DMS53 treated with DMSO at 0.1 percent for 48 hours (cell line): ENCODE measurements around the gene NRIP1.

ENCODE experiments used
- DNase-seq: peaks from one replicate; lab custom pipeline; 2025; ENCODE audit not compliant: unreplicated experiment; lab: John Stamatoyannopoulos, UW

NRIP1 gene

GRCh38 chr21:15071009-15071408, 6.2 kb upstream of the NRIP1 start:
- no peak for DNase-seq

- no peak for DNase-seq
Observed at GRCh38 chr21:15066123-15066575, 1.3 kb upstream of the NRIP1 start.

DNA sequence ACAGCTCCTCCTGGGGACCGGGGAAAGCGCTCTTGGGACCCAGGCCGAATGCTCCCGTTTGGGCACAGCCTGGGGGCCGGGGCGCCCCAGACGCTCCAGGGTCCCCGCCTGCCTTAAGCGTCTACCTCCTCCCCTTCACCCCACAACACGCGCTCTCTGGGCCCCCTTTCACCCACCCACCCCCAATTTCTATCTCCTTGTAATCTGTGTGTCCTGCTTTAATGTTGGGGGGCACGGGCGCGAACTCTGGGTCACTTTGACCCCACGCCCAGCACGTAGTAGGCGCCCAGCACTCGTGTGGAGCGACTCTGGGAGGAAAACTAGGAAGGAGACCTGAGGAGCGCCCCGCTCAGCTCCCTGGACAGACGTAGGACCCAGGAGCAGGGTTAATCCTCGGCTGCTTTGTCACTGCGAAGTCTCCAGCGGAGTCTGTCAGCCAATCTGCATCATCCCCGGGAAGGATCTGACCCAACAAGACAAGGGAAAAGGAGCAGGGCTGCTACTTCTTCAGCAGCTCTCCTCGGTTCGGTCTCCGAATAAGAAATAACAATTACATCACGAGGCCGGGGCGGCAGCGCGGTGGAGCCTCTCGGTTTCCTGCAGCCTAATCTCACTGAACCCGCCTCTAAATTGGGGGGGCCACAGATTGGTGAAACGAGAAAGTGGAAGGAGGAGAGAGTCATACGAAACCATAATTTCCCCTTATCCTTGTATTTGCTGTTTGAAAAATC, 757 bp upstream of the NRIP1 start:
- DNase-seq = no peak

DNA sequence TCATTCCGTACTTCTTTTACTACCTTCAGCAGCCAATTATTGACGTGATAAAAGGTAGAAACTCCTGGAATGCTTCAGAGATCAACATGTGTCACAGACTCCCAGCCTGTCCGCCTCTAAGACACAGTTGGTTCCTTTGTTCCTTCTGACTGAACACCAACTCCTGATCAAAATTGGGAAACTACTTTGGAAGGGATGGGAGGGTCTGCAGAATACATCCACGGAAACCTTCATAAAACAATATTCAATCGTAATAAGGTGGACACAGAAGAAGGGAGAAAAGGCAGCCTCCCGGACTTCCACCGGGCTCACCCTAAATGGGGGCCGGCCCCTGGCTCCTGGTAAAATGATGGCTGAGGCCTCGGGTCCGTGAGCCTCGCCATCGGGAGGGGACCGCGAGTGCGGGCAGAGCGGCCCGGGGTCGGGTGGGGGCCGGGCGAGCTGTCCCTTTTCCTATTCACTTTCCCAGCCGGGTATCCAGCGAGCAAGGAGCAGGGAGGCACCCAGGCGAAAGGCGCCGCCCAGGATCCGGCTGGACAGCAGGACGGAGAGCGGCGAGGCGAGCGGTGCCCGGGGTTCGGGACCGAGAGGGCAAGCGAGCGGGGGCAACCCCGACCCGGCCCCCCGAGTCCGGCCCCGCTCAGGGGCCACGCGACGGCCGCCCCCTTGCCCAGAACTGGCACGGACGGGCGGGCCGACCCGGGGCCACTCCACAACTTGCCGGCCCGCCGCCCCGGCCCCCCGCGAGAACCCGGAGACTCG, 805 bp downstream of the NRIP1 start:
- DNase-seq = no peak

GRCh38 chr21:15063081-15063813, 1.6 kb downstream of the NRIP1 start:
- DNase-seq = no peak

GRCh38 chr21:15062606-15062965, 2.2 kb downstream of the NRIP1 start:
- DNase-seq = no peak

- DNase-seq = no peak
Observed at GRCh38 chr21:15061747-15062605, 2.8 kb downstream of the NRIP1 start.

GRCh38 chr21:15061279-15061678, 3.5 kb downstream of the NRIP1 start:
- no peak for DNase-seq

DNA sequence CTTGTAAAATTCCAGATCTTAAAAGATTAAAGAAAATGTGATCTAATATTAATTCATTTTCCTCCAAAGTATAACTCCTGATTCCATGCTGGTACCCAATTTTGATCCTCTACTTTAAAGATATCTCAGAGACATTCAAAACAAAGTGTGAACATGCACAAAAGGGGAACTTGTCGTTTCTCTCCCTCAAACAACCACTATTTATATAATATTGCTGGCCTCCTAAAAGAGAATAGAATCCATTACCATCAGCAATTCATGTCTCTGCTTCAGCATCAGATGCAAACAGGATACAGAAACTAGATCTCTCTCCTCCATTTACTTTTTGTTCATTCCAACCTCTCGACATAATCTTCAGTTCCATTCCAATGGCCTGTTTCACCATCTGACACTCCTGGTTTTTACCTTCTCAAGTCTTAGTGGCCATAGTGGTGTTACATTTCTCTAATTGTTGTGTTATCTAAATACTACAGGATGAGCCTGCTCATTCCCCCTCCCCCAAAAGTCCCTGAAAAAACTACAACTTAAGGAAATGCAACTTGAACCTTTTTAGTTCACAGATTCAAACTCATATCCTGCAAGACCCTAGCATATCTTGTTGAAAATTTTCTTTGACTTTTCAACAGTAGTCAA, 4.1 kb downstream of the NRIP1 start:
- no peak for DNase-seq

- no peak for DNase-seq
Observed at GRCh38 chr21:15059397-15059796, 5.4 kb downstream of the NRIP1 start.

GRCh38 chr21:15058854-15059263, 5.9 kb downstream of the NRIP1 start:
- DNase-seq = no peak

DNA sequence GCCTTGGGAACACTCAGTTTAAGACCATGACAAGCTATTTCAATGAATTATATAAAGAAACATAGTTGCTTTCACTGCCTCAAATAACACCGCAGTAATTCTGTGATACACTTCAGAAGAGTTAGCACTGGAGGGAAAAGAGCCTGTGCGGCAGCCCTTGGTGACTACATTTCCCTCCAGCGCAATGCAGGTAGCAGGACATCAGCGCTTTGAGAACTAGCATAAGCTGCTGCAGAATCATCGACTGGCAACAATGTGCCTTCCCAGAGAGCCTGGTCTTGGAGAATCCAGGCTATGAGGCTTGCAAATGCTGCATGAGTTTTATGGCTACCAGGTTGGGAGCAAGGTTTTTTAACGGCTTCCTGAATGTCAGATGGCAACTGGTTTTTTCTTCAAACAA, 7.5 kb downstream of the NRIP1 start:
- no peak for DNase-seq

- no peak for DNase-seq
Observed at GRCh38 chr21:15054606-15055239, 10.1 kb downstream of the NRIP1 start.

DNA sequence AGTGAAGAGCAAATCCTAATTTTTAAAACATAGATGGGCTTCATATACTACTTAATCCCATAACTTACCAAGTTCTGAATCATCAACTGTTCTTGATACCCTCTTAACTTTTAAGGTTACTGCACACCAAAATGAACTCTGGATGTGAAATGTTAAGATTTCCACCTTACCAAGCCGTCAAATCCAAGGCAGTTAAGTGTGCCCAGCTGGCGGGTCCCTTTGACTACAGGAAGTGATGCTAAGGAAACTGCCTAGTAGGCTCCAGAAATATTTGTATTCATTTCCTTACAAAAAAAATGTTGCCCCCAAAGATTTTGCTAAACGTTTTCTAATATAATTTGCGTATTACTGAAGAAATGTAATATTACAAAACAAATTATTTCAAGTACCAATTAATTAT, 10.7 kb downstream of the NRIP1 start:
- no peak for DNase-seq

DNA sequence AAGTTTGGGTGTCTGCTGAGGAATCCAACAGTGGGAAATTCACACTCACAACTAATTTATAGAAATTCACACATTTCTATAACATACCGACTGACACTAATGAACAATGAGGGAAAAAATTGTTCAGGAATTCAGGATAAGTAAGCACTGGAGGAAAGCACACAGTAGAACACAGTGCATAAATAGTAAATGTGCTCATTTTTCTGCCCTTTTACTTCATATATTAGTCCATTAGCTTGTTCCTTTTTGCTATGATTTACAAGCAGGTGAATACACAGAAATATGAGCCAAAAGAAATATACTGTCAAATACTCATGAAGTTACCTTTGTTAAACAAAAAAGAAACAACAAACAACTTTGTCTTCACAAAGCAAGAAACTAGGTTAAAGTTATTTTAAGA, 11.3 kb downstream of the NRIP1 start:
- no peak for DNase-seq

DNA sequence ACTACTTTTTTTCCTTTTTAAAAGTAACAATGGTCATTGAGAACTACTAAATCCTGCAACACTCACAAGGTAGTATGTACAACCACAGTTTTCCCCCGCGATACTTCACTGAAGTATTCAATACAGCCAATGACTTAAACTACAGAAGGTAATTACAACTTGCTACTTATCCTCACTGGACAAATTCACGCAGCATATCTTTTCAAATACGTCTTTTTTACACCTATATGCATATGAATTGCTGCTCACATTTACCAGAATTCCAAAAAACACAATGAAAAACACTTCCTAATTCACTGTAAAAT, 12.4 kb downstream of the NRIP1 start:
- no peak for DNase-seq

DNA sequence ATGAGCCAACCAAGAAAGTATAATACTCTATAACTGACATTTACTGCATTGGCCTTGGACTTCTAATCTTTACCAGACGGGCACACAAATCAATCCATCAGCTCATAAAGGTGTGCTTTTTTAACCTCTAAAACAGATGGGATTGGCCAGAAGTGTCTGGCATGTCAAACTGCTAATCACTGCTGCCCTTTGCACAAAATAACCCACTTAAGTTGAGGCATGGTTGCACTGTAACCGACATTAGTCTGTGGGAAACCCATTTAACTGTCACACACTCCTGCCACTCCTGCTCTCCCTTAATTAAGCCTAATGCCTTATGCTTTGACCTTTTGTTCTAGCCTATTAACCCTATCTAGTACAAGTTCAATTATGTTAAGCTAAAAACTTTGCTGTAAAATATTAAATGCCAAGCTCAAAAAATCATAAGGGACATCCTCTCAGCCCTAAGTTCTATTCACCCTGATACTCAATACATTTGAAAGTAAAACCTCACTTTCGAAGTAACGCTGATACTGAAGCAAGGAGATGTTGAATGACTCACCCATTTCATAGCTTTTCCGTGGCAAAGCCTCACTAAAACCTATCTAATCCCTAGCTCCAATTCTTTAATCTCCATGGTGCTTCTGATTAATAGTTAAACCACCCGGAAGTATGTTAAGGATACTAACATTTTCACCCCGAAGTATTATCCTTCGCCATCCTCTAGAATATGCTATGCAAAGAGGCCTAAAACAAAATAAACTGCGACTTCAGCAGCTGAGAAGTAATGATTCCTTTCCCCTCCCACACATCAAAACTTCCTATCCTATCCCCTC, 12.9 kb downstream of the NRIP1 start:
- no peak for DNase-seq

- DNase-seq = no peak
Observed at GRCh38 chr21:15050568-15051377, 14.0 kb downstream of the NRIP1 start.

GRCh38 chr21:15045017-15045416, 19.8 kb downstream of the NRIP1 start:
- DNase-seq = no peak
